IMR-90 (cell line): ENCODE data around the gene RMND5B.

Experiments
- CEBPB ChIP-seq: IDR thresholded peaks from 2 replicates; pipeline ENCODE4 v1.6.1; 2012; ENCODE audit warnings: low read depth, low read length, improper control_type of control experiment
- FOS ChIP-seq: fragments of 150-350 bp; IDR thresholded peaks from 2 replicates; pipeline ENCODE4 v1.6.1; 2016; ENCODE audit warnings: low read depth, low read length
- POLR2A ChIP-seq: IDR thresholded peaks from 2 replicates; pipeline ENCODE4 v1.6.1; 2012; ENCODE audit warnings: mild to moderate bottlenecking, low read depth, low read length
- RAD21 ChIP-seq: IDR thresholded peaks from 2 replicates; pipeline ENCODE4 v1.6.1; 2012; ENCODE audit warnings: low read length, improper control_type of control experiment
- RCOR1 ChIP-seq: IDR thresholded peaks from 2 replicates; pipeline ENCODE4 v1.6.1; 2012; ENCODE audit warnings: mild to moderate bottlenecking, low read length, improper control_type of control experiment; ENCODE audit not compliant: insufficient replicate concordance
- TF ChIP-seq, protein P1 (sequence below): conservative IDR thresholded peaks from 2 replicates; pipeline ENCODE4 v1.5.1; 2012; ENCODE audit warnings: mild to moderate bottlenecking, low read depth, low read length, improper control_type of control experiment
- TF ChIP-seq, protein P2 (sequence below): fragments of 150-350 bp; IDR thresholded peaks from 2 replicates; pipeline ENCODE4 v1.6.1; 2017; ENCODE audit warnings: mild to moderate bottlenecking, antibody characterized with exemption, low read length, low read depth

- TF ChIP-seq, protein P1, sequence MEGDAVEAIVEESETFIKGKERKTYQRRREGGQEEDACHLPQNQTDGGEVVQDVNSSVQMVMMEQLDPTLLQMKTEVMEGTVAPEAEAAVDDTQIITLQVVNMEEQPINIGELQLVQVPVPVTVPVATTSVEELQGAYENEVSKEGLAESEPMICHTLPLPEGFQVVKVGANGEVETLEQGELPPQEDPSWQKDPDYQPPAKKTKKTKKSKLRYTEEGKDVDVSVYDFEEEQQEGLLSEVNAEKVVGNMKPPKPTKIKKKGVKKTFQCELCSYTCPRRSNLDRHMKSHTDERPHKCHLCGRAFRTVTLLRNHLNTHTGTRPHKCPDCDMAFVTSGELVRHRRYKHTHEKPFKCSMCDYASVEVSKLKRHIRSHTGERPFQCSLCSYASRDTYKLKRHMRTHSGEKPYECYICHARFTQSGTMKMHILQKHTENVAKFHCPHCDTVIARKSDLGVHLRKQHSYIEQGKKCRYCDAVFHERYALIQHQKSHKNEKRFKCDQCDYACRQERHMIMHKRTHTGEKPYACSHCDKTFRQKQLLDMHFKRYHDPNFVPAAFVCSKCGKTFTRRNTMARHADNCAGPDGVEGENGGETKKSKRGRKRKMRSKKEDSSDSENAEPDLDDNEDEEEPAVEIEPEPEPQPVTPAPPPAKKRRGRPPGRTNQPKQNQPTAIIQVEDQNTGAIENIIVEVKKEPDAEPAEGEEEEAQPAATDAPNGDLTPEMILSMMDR, result no peak
- TF ChIP-seq RCOR1 (no peak), POLR2A (no peak), FOS (no peak), RAD21 (no peak), CEBPB (no peak)
- TF ChIP-seq, protein P2, sequence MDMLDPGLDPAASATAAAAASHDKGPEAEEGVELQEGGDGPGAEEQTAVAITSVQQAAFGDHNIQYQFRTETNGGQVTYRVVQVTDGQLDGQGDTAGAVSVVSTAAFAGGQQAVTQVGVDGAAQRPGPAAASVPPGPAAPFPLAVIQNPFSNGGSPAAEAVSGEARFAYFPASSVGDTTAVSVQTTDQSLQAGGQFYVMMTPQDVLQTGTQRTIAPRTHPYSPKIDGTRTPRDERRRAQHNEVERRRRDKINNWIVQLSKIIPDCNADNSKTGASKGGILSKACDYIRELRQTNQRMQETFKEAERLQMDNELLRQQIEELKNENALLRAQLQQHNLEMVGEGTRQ, result no peak
Measured at GRCh38 chr5:178115136-178115813, 15.5 kb upstream of the RMND5B start.
